ENCODE data around the gene FYCO1. TPM values are rescaled to one million over a fixed set of nuclear protein-coding genes. Genes with fewer than 3 reads are reported as not detected.

The FYCO1 gene
- total and polyA plus RNA-seq, 2 of the 13 experiments (the other 11 are each of a cell fraction or from before 2014, with no cell fraction given) = 2.7 to 4.2 TPM

- TF ChIP-seq ZNF646 (CRISPR knock-in tag; IDR thresholded peaks at IDR 0.05) = no peak
- TF ChIP-seq ZBTB25 (CRISPR knock-in tag; IDR thresholded peaks at IDR 0.05) = peak; percentile 39; the same call in 1 of the 2 replicates
- TF ChIP-seq, protein P1, sequence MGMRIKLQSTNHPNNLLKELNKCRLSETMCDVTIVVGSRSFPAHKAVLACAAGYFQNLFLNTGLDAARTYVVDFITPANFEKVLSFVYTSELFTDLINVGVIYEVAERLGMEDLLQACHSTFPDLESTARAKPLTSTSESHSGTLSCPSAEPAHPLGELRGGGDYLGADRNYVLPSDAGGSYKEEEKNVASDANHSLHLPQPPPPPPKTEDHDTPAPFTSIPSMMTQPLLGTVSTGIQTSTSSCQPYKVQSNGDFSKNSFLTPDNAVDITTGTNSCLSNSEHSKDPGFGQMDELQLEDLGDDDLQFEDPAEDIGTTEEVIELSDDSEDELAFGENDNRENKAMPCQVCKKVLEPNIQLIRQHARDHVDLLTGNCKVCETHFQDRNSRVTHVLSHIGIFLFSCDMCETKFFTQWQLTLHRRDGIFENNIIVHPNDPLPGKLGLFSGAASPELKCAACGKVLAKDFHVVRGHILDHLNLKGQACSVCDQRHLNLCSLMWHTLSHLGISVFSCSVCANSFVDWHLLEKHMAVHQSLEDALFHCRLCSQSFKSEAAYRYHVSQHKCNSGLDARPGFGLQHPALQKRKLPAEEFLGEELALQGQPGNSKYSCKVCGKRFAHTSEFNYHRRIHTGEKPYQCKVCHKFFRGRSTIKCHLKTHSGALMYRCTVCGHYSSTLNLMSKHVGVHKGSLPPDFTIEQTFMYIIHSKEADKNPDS (CRISPR knock-in tag; IDR thresholded peaks at IDR 0.05) = peak; percentile 11; the same call in 1 of the 2 replicates
- TF ChIP-seq CBX1 (IDR thresholded peaks at IDR 0.05; ENCODE audit: low read depth) = no peak
- TF ChIP-seq, protein P2, sequence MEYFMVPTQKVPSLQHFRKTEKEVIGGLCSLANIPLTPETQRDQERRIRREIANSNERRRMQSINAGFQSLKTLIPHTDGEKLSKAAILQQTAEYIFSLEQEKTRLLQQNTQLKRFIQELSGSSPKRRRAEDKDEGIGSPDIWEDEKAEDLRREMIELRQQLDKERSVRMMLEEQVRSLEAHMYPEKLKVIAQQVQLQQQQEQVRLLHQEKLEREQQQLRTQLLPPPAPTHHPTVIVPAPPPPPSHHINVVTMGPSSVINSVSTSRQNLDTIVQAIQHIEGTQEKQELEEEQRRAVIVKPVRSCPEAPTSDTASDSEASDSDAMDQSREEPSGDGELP (IDR thresholded peaks at IDR 0.05; ENCODE audit: borderline replicate concordance, low read depth) = peak; percentile 73; the same call in 1 of the 2 replicates
- TF ChIP-seq ZNF230 (CRISPR knock-in tag; IDR thresholded peaks at IDR 0.05) = peak; percentile 71
- TF ChIP-seq HNF4G (IDR thresholded peaks at IDR 0.05; ENCODE audit: borderline replicate concordance, low read depth, low read length) = no peak
- no peak for TF ChIP-seq HNF4G (CRISPR knock-in tag; IDR thresholded peaks at IDR 0.05; ENCODE audit: borderline replicate concordance, low read depth)
- peak; percentile 71 for TF ChIP-seq POLR2G (IDR thresholded peaks at IDR 0.05; ENCODE audit: low read depth, low read length)
- peak; percentile 77 for TF ChIP-seq POLR2AphosphoS5 (IDR thresholded peaks at IDR 0.05; ENCODE audit: low read depth, low read length)
- no peak for TF ChIP-seq FLYWCH1 (CRISPR knock-in tag; IDR thresholded peaks at IDR 0.05)
- TF ChIP-seq CENPX (CRISPR knock-in tag; IDR thresholded peaks at IDR 0.05) = no peak
- TF ChIP-seq, protein P3, sequence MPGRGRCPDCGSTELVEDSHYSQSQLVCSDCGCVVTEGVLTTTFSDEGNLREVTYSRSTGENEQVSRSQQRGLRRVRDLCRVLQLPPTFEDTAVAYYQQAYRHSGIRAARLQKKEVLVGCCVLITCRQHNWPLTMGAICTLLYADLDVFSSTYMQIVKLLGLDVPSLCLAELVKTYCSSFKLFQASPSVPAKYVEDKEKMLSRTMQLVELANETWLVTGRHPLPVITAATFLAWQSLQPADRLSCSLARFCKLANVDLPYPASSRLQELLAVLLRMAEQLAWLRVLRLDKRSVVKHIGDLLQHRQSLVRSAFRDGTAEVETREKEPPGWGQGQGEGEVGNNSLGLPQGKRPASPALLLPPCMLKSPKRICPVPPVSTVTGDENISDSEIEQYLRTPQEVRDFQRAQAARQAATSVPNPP (CRISPR knock-in tag; IDR thresholded peaks at IDR 0.05) = no peak
- TF ChIP-seq ZNF414 (CRISPR knock-in tag; IDR thresholded peaks at IDR 0.05) = no peak
- no peak for TF ChIP-seq ATF7 (IDR thresholded peaks at IDR 0.05)
- TF ChIP-seq ATF7 (CRISPR knock-in tag; IDR thresholded peaks at IDR 0.05) = 0 out of 2 replicates have a peak, but pooled peaks have one; percentile 46
Observed at GRCh38 chr3:45995236-45996192, at the start of gene FYCO1 (continued).

Data from HepG2 (cell line).